H9 (cell line): ENCODE data around the gene CYP24A1. TPM values are rescaled to one million over a fixed set of nuclear protein-coding genes. Genes with fewer than 3 reads are reported as not detected.

Experiments
- DNase-seq: peaks from one replicate; pipeline ENCODE4 v3.0.0-alpha.2; 2017
- H2AFZ ChIP-seq: one replicate; pipeline ENCODE4 v1.6.1; 2013; ENCODE audit warnings: mild to moderate bottlenecking, low read length, control low read depth, moderate library complexity
- H2AK5ac ChIP-seq: 2 replicates; pipeline ENCODE4 v1.6.1; 2013; ENCODE audit warnings: low read length, control low read depth, mixed read lengths; ENCODE audit not compliant: insufficient read length
- H2BK120ac ChIP-seq: one replicate; pipeline ENCODE4 v1.6.1; 2013; ENCODE audit warnings: low read depth, mild to moderate bottlenecking, low read length, control low read depth, inconsistent platforms; ENCODE audit not compliant: poor library complexity, severe bottlenecking
- H2BK12ac ChIP-seq: 2 replicates; pipeline ENCODE4 v1.6.1; 2013; ENCODE audit warnings: low read length, control low read depth, mixed read lengths, low read depth; ENCODE audit not compliant: insufficient read length
- H2BK15ac ChIP-seq: 2 replicates; pipeline ENCODE4 v1.6.1; 2013; ENCODE audit warnings: low read depth, low read length, control low read depth
- H2BK20ac ChIP-seq: one replicate; pipeline ENCODE4 v1.6.1; 2013; ENCODE audit warnings: low read depth, mild to moderate bottlenecking, low read length, control low read depth, inconsistent platforms; ENCODE audit not compliant: poor library complexity, severe bottlenecking
- H2BK5ac ChIP-seq: 2 replicates; pipeline ENCODE4 v1.6.1; 2013; ENCODE audit warnings: low read length, control low read depth, mixed read lengths; ENCODE audit not compliant: insufficient read length
- H3K14ac ChIP-seq: 2 replicates; pipeline ENCODE4 v1.6.1; 2013; ENCODE audit warnings: low read length, control low read depth; ENCODE audit not compliant: insufficient read depth
- H3K18ac ChIP-seq: 2 replicates; pipeline ENCODE4 v1.6.1; 2013; ENCODE audit warnings: low read depth, mild to moderate bottlenecking, mixed read lengths, low read length, control low read depth; ENCODE audit not compliant: insufficient read length
- H3K23ac ChIP-seq: 2 replicates; pipeline ENCODE4 v1.6.1; 2013; ENCODE audit warnings: low read length, control low read depth, mixed read lengths, low read depth; ENCODE audit not compliant: insufficient read length
- H3K23me2 ChIP-seq: 2 replicates; pipeline ENCODE4 v1.6.1; 2013; ENCODE audit warnings: low read depth, mild to moderate bottlenecking, mixed read lengths, low read length, control low read depth; ENCODE audit not compliant: insufficient read length, poor library complexity, severe bottlenecking
- H3K27ac ChIP-seq: 2 replicates; pipeline ENCODE4 v1.5.1; 2013; ENCODE audit warnings: low read length, control low read depth, mixed read lengths, low read depth; ENCODE audit not compliant: insufficient read length
- H3K27me3 ChIP-seq: 2 replicates; pipeline ENCODE4 v1.6.1; 2013; ENCODE audit warnings: low read length, control low read depth, inconsistent platforms; ENCODE audit not compliant: insufficient read depth
- H3K4ac ChIP-seq: 2 replicates; pipeline ENCODE4 v1.6.1; 2013; ENCODE audit warnings: low read depth, mild to moderate bottlenecking, control low read depth, inconsistent platforms, low read length, moderate library complexity
- H3K4me1 ChIP-seq: 2 replicates; pipeline ENCODE4 v1.6.1; 2013; ENCODE audit warnings: low read length, control low read depth, inconsistent platforms; ENCODE audit not compliant: insufficient read depth
- H3K4me2 ChIP-seq: 2 replicates; pipeline ENCODE4 v1.6.1; 2013; ENCODE audit warnings: low read length, control low read depth, mixed read lengths; ENCODE audit not compliant: insufficient read length, insufficient read depth
- H3K56ac ChIP-seq: 2 replicates; pipeline ENCODE4 v1.6.1; 2013; ENCODE audit warnings: low read depth, mild to moderate bottlenecking, mixed read lengths, low read length, control low read depth; ENCODE audit not compliant: insufficient read length
- H3K79me1 ChIP-seq: 2 replicates; pipeline ENCODE4 v1.6.1; 2013; ENCODE audit warnings: low read depth, mild to moderate bottlenecking, moderate library complexity, low read length, control low read depth, inconsistent platforms; ENCODE audit not compliant: insufficient read depth, poor library complexity, severe bottlenecking
- H3K79me2 ChIP-seq: 2 replicates; pipeline ENCODE4 v1.6.1; 2013; ENCODE audit warnings: low read length, control low read depth, inconsistent platforms; ENCODE audit not compliant: insufficient read depth
- H3K9ac ChIP-seq: 2 replicates; pipeline ENCODE4 v1.6.1; 2013; ENCODE audit warnings: low read length, control low read depth, mixed read lengths; ENCODE audit not compliant: insufficient read length; ENCODE audit errors: extremely low read depth
- H3K9me3 ChIP-seq: one replicate; pipeline ENCODE4 v1.6.1; 2013; ENCODE audit warnings: low read depth, low read length, inconsistent platforms; ENCODE audit not compliant: control insufficient read depth
- H3T11ph ChIP-seq: one replicate; pipeline ENCODE4 v1.6.1; 2013; ENCODE audit warnings: mild to moderate bottlenecking, low read length, control low read depth, inconsistent platforms
- H4K20me1 ChIP-seq: one replicate; pipeline ENCODE4 v1.6.1; 2013; ENCODE audit not compliant: control insufficient read depth, insufficient read length, insufficient read depth
- H4K5ac ChIP-seq: 2 replicates; pipeline ENCODE4 v1.6.1; 2013; ENCODE audit warnings: low read depth, mild to moderate bottlenecking, mixed read lengths, low read length, control low read depth; ENCODE audit not compliant: insufficient read length
- H4K8ac ChIP-seq: replicated peaks from 2 replicates; pipeline ENCODE4 v1.6.1; 2013; ENCODE audit warnings: low read length, control low read depth, mixed read lengths, low read depth; ENCODE audit not compliant: insufficient read length
- H4K91ac ChIP-seq: 2 replicates; pipeline ENCODE4 v1.6.1; 2013; ENCODE audit warnings: low read depth, mild to moderate bottlenecking, moderate library complexity, mixed read lengths, low read length, control low read depth; ENCODE audit not compliant: insufficient read length
- H3K27ac Mint-ChIP-seq, 3 experiments: 2 replicates in 2 of 3; 3 replicates in 1 of 3; pipeline ENCODE4 v1.8.0; 2020 to 2021; ENCODE audit warnings: mixed read lengths in 3 of 3, mild to moderate bottlenecking in 1 of 3, moderate library complexity in 1 of 3
- H3K27me3 Mint-ChIP-seq: 2 replicates; pipeline ENCODE4 v1.8.0; 2021; ENCODE audit warnings: low read depth, mild to moderate bottlenecking, moderate library complexity, mixed read lengths
- H3K36me3 Mint-ChIP-seq, 3 experiments: 2 replicates in 2 of 3; 3 replicates in 1 of 3; pipeline ENCODE4 v1.8.0; 2020 to 2021; ENCODE audit warnings: low read depth in 3 of 3, mixed read lengths in 3 of 3; ENCODE audit not compliant: insufficient read depth in 1 of 3
- H3K4me1 Mint-ChIP-seq, 2 experiments: 2 replicates each; pipeline ENCODE4 v1.8.0; 2020; ENCODE audit warnings: mixed read lengths in 2 of 2
- H3K4me3 Mint-ChIP-seq, 2 experiments: 2 replicates in 1 of 2; 3 replicates in 1 of 2; pipeline ENCODE4 v1.8.0; 2020 to 2021; ENCODE audit warnings: mild to moderate bottlenecking in 2 of 2, mixed read lengths in 2 of 2, moderate library complexity in 1 of 2
- H3K9me3 Mint-ChIP-seq, 2 experiments: 2 replicates in 1 of 2; 3 replicates in 1 of 2; pipeline ENCODE4 v1.8.0; 2020; ENCODE audit warnings: mild to moderate bottlenecking in 2 of 2, mixed read lengths in 2 of 2, moderate library complexity in 1 of 2
- WGBS: extraction: QIAGEN DNeasy Blood & Tissue Kit; methylation state at CpG from one replicate; pipeline ENCODE4 v1.1.7; 2013; ENCODE audit warnings: missing lambda C conversion rate, low lambda C conversion rate, mixed read lengths; ENCODE audit not compliant: insufficient read length; ENCODE audit errors: extremely low coverage; 5-methylcytosine and 5-hydroxymethylcytosine counted together
- total RNA-seq: library from RNA; stranded (reverse); gene quantifications from 2 replicates; pipeline ENCODE4 v1.2.1, GENCODE V29; 2021
- TF ChIP-seq, protein P1 (sequence below): fragments of 200-600 bp; sonication (generic); conservative IDR thresholded peaks from 3 replicates; pipeline ENCODE4 v1.8.0; 2021; ENCODE audit warnings: antibody characterized with exemption, mild to moderate bottlenecking

Gene CYP24A1
- total RNA-seq, 1 experiment from 2014 or later, result not detected

DNA sequence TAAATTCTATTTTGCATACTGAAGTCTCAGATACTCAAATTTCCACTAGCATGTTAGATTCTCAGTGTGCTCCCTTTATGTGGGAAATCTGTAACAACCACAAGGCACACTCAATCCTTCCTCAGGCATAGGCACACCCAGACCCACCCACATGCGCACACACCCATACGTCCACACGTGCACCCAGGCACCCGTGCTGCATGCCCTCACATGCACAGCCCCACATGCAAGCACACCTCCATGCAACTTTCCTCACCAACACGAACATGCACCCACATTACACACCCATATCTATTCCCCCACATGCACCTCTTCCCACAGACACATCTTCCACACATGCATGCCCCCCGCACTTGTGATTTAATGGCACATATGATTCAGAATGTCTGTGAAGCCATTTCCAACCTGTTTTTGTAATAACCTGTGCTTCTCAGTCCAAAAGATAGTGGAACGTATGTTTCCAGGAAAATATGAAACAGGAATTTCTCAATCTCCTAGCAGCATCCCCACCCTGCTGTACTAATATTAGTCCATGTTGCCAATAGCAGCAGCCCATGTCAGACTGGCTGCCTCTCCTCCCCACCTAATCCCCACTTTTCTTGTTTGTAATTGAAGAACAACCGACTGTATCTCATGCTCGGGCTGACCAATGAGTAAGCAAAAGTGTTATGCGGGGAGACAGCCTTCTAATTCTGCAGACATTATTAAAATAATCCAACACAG is 11.3 kb upstream of the CYP24A1 start:
- Mint-ChIP-seq H3K4me1 (no peaks in the 10 kb centered on the region), H3K9me3 (no peaks in the 10 kb centered on the region), H3K27ac (no peak overlapping the region), H3K36me3 (no peaks in the 10 kb centered on the region), H3K27me3 (no peaks in the 10 kb centered on the region), H3K4me3 (no peak overlapping the region)
- Histone ChIP-seq H2AFZ (no peak overlapping the region), H3K79me2 (no peaks in the 10 kb centered on the region), H3K9ac (no peak overlapping the region), H4K91ac (no peak overlapping the region), H3K27ac (no peak overlapping the region), H3K4me2 (no peak overlapping the region), H3K18ac (no peak overlapping the region), H2BK15ac (no peak overlapping the region), H3K9me3 (no peaks in the 10 kb centered on the region), H3T11ph (no peak overlapping the region), H3K4ac (no peak overlapping the region), H2BK5ac (no peak overlapping the region), H2BK120ac (no peak overlapping the region), H2BK12ac (no peak overlapping the region), H3K4me1 (no peaks in the 10 kb centered on the region), H3K23me2 (no peaks in the 10 kb centered on the region), H4K5ac (no peak overlapping the region), H3K23ac (no peak overlapping the region), H3K14ac (no peak overlapping the region), H3K56ac (no peak overlapping the region), H2AK5ac (no peak overlapping the region), H4K20me1 (no peaks in the 10 kb centered on the region), H3K79me1 (no peaks in the 10 kb centered on the region), H4K8ac (no peak overlapping the region), H3K27me3 (no peaks in the 10 kb centered on the region), H2BK20ac (no peak overlapping the region)
- TF ChIP-seq, protein P1, sequence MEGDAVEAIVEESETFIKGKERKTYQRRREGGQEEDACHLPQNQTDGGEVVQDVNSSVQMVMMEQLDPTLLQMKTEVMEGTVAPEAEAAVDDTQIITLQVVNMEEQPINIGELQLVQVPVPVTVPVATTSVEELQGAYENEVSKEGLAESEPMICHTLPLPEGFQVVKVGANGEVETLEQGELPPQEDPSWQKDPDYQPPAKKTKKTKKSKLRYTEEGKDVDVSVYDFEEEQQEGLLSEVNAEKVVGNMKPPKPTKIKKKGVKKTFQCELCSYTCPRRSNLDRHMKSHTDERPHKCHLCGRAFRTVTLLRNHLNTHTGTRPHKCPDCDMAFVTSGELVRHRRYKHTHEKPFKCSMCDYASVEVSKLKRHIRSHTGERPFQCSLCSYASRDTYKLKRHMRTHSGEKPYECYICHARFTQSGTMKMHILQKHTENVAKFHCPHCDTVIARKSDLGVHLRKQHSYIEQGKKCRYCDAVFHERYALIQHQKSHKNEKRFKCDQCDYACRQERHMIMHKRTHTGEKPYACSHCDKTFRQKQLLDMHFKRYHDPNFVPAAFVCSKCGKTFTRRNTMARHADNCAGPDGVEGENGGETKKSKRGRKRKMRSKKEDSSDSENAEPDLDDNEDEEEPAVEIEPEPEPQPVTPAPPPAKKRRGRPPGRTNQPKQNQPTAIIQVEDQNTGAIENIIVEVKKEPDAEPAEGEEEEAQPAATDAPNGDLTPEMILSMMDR, result no peak
- no peak for DNase-seq
- WGBS, result 100% methylated on average over 1 of the region's 10 CpGs
